H1 (cell line): ENCODE results near the gene FHAD1. TPM values are rescaled to one million over a fixed set of nuclear protein-coding genes. Genes with fewer than 3 reads are reported as not detected.
A peak's percentile ranks its signal among the peaks of the same experiment; 100 is the strongest.

Experiments
- CTCF ChIA-PET: fragments of 300-600 bp; sonication (Branson Sonifier 250); formaldehyde crosslinking; loops from one replicate; lab custom pipeline; 2021; ENCODE audit not compliant: partially characterized antibody; lab: Charles Lee
- POLR2A ChIA-PET: fragments of 300-600 bp; sonication (Branson Sonifier 250); formaldehyde crosslinking; loops from one replicate; lab custom pipeline; 2021; ENCODE audit warnings: inconsistent platforms; ENCODE audit not compliant: partially characterized antibody; lab: Charles Lee
- DNase-seq, 2 experiments: peaks; one replicate each; pipeline versions ENCODE4 v3.0.0 to v3.0.0-alpha.2; 2010 to 2022; ENCODE audit warnings: low spot score in 2 of 2, low read depth in 1 of 2, mixed read lengths in 1 of 2
- FAIRE-seq: peaks from 2 replicates; lab custom pipeline; 2011; peaks lifted over from hg19 to GRCh38; lab: Jason Lieb, UNC
- H2AFZ ChIP-seq: 2 replicates; pipeline ENCODE4 v1.8.1; 2012; ENCODE audit warnings: low read length, inconsistent platforms
- H2AK5ac ChIP-seq: 2 replicates; pipeline ENCODE4 v1.6.1; 2013; ENCODE audit warnings: low read depth, low read length
- H2BK120ac ChIP-seq: replicated peaks from 2 replicates; pipeline ENCODE3; 2013; ENCODE audit warnings: low read depth, low read length, inconsistent platforms
- H2BK12ac ChIP-seq: 2 replicates; pipeline ENCODE4 v1.6.1; 2013; ENCODE audit warnings: low read depth, low read length
- H2BK15ac ChIP-seq: 2 replicates; pipeline ENCODE4 v1.6.1; 2013; ENCODE audit warnings: low read length
- H2BK20ac ChIP-seq: 2 replicates; pipeline ENCODE4 v1.6.1; 2013; ENCODE audit warnings: low read length
- H2BK5ac ChIP-seq: 2 replicates; pipeline ENCODE4 v1.6.1; 2013; ENCODE audit warnings: low read depth, low read length
- H3K14ac ChIP-seq: 2 replicates; pipeline ENCODE4 v1.6.1; 2013; ENCODE audit warnings: inconsistent platforms; ENCODE audit not compliant: insufficient read length
- H3K18ac ChIP-seq: 2 replicates; pipeline ENCODE4 v1.6.1; 2013; ENCODE audit warnings: low read length; ENCODE audit errors: extremely low read depth
- H3K23ac ChIP-seq: 2 replicates; pipeline ENCODE4 v1.6.1; 2013; ENCODE audit warnings: inconsistent platforms; ENCODE audit not compliant: insufficient read length
- H3K23me2 ChIP-seq: 2 replicates; pipeline ENCODE4 v1.6.1; 2013; ENCODE audit warnings: low read depth, low read length
- H3K27ac ChIP-seq: 2 replicates; pipeline ENCODE4 v1.6.1; 2011; ENCODE audit warnings: low read depth, low read length, inconsistent platforms
- H3K27me3 ChIP-seq, 4 experiments: replicated peaks in 1 of 4; 1 replicate in 1 of 4; 2 replicates in 3 of 4; pipeline versions ENCODE4 v1.6.1 to v1.8.1; 2011 to 2013; ENCODE audit warnings: low read length in 3 of 4, mild to moderate bottlenecking in 3 of 4, inconsistent platforms in 2 of 4, mixed read lengths in 2 of 4, moderate library complexity in 1 of 4; ENCODE audit not compliant: control insufficient read depth in 3 of 4, insufficient read depth in 3 of 4; ENCODE audit errors: extremely low read depth in 1 of 4
- H3K36me3 ChIP-seq, 4 experiments: 2 replicates each; pipeline versions ENCODE4 v1.6.1 to v1.8.1; 2011 to 2013; ENCODE audit warnings: mild to moderate bottlenecking in 4 of 4, low read length in 3 of 4, moderate library complexity in 2 of 4, control low read depth in 1 of 4, inconsistent platforms in 1 of 4; ENCODE audit not compliant: insufficient read depth in 4 of 4, control insufficient read depth in 2 of 4
- H3K4ac ChIP-seq: replicated peaks from 2 replicates; pipeline ENCODE3; 2013; ENCODE audit warnings: low read length, low read depth, mixed read lengths, inconsistent platforms; ENCODE audit not compliant: insufficient read length
- H3K4me1 ChIP-seq, 4 experiments: replicated peaks in 1 of 4; 1 replicate in 1 of 4; 2 replicates in 3 of 4; pipeline versions ENCODE4 v1.6.1 to v1.8.1; 2011 to 2013; ENCODE audit warnings: low read length in 3 of 4, inconsistent platforms in 2 of 4, mixed read lengths in 1 of 4; ENCODE audit not compliant: insufficient read depth in 4 of 4, control insufficient read depth in 3 of 4
- H3K4me2 ChIP-seq, 2 experiments: 2 replicates each; pipeline versions ENCODE4 v1.6.1 to v1.8.1; 2011 to 2013; ENCODE audit warnings: low read depth in 2 of 2, low read length in 2 of 2, control low read depth in 1 of 2, inconsistent platforms in 1 of 2, mild to moderate bottlenecking in 1 of 2; ENCODE audit not compliant: insufficient read depth in 1 of 2
- H3K4me3 ChIP-seq, 4 experiments: fragments of 200-600, 300-600 bp in 1 of 4; sonication (generic), shearing (Covaris generic), sonication (Bioruptor Twin) in 1 of 4; 2 replicates each; pipeline versions ENCODE4 v1.5.1 to v1.8.1; 2011 to 2016; ENCODE audit warnings: low read length in 4 of 4, low read depth in 3 of 4, control low read depth in 2 of 4, inconsistent platforms in 2 of 4, mild to moderate bottlenecking in 2 of 4, mixed read lengths in 1 of 4, moderate library complexity in 1 of 4; ENCODE audit not compliant: insufficient read depth in 2 of 4; ENCODE audit errors: extremely low read depth in 1 of 4
- H3K56ac ChIP-seq: replicated peaks from 2 replicates; pipeline ENCODE3; 2013; ENCODE audit warnings: low read depth, mild to moderate bottlenecking, mixed read lengths, low read length, inconsistent platforms; ENCODE audit not compliant: insufficient read length
- H3K79me1 ChIP-seq: 2 replicates; pipeline ENCODE4 v1.6.1; 2013; ENCODE audit warnings: low read depth, low read length, control low read depth
- H3K79me2 ChIP-seq, 2 experiments: 2 replicates each; pipeline versions ENCODE4 v1.6.1 to v1.8.1; 2012 to 2013; ENCODE audit warnings: low read length in 2 of 2, mild to moderate bottlenecking in 2 of 2, inconsistent platforms in 1 of 2; ENCODE audit not compliant: insufficient read depth in 2 of 2, control insufficient read depth in 1 of 2
- H3K9ac ChIP-seq, 4 experiments: replicated peaks in 1 of 4; 1 replicate in 1 of 4; 2 replicates in 3 of 4; pipeline versions ENCODE4 v1.6.1 to v1.8.1; 2011 to 2013; ENCODE audit warnings: low read depth in 3 of 4, low read length in 3 of 4, control low read depth in 2 of 4, mild to moderate bottlenecking in 2 of 4, moderate library complexity in 2 of 4, inconsistent platforms in 1 of 4; ENCODE audit errors: extremely low read depth in 1 of 4
- H3K9me3 ChIP-seq, 2 experiments: 2 replicates each; pipeline versions ENCODE4 v1.6.1 to v1.8.1; 2012 to 2013; ENCODE audit warnings: mild to moderate bottlenecking in 2 of 2, moderate library complexity in 2 of 2, control low read depth in 1 of 2, inconsistent platforms in 1 of 2, low read depth in 1 of 2, low read length in 1 of 2, mixed read lengths in 1 of 2; ENCODE audit not compliant: insufficient read depth in 2 of 2
- H4K20me1 ChIP-seq, 2 experiments: replicated peaks in 1 of 2; 2 replicates each; pipeline versions ENCODE3 to v1.8.1; 2011 to 2013; ENCODE audit warnings: inconsistent platforms in 2 of 2, low read length in 2 of 2, mild to moderate bottlenecking in 1 of 2; ENCODE audit not compliant: insufficient read depth in 2 of 2, control insufficient read depth in 1 of 2
- H4K5ac ChIP-seq: 2 replicates; pipeline ENCODE4 v1.6.1; 2013; ENCODE audit warnings: low read length, low read depth, mixed read lengths, inconsistent platforms; ENCODE audit not compliant: insufficient read length
- H4K8ac ChIP-seq: 2 replicates; pipeline ENCODE4 v1.8.0; 2013; ENCODE audit warnings: mild to moderate bottlenecking, moderate library complexity, low read length, inconsistent platforms; ENCODE audit not compliant: insufficient read depth; ENCODE audit errors: extremely low read depth
- H4K91ac ChIP-seq: replicated peaks from 2 replicates; pipeline ENCODE3; 2013; ENCODE audit warnings: low read length, mixed read lengths, inconsistent platforms; ENCODE audit not compliant: insufficient read length
- CBX5 ChIP-seq: fragments of 300-800, 300-1000 bp; sonication (generic); IDR thresholded peaks from 2 replicates; pipeline ENCODE4 v1.7.1; 2016; ENCODE audit warnings: antibody characterized with exemption, low read length, low read depth
- EP300 ChIP-seq, 2 experiments: IDR thresholded peaks; 1 replicate in 1 of 2; 2 replicates in 1 of 2; pipeline ENCODE4 v1.6.1; 2011 to 2012; ENCODE audit warnings: low read depth in 2 of 2, low read length in 2 of 2, mild to moderate bottlenecking in 2 of 2, borderline replicate concordance in 1 of 2, inconsistent platforms in 1 of 2, moderate library complexity in 1 of 2
- GTF2F1 ChIP-seq: IDR thresholded peaks from 2 replicates; pipeline ENCODE4 v1.6.1; 2012; ENCODE audit warnings: low read depth, low read length, improper control_type of control experiment, borderline replicate concordance
- RAD21 ChIP-seq, 2 experiments: IDR thresholded peaks in 1 of 2; conservative IDR thresholded peaks in 1 of 2; 2 replicates each; pipeline ENCODE4 v1.6.1; 2011; ENCODE audit warnings: low read depth in 2 of 2, low read length in 2 of 2, improper control_type of control experiment in 1 of 2, inconsistent platforms in 1 of 2, mild to moderate bottlenecking in 1 of 2, moderate library complexity in 1 of 2
- SAP30 ChIP-seq: fragments of 300-600 bp; sonication (generic); IDR thresholded peaks from 2 replicates; pipeline ENCODE4 v1.7.1; 2012; ENCODE audit warnings: low read length, moderate library complexity, mild to moderate bottlenecking, inconsistent platforms; ENCODE audit not compliant: insufficient read depth, insufficient replicate concordance
- SIX5 ChIP-seq: IDR thresholded peaks from 2 replicates; pipeline ENCODE4 v1.6.1; 2011; ENCODE audit warnings: mild to moderate bottlenecking, low read depth, low read length
- SUZ12 ChIP-seq: fragments of 200-600 bp; sonication (generic); IDR thresholded peaks from 2 replicates; pipeline ENCODE4 v1.6.1; 2012; ENCODE audit warnings: mild to moderate bottlenecking, inconsistent platforms, low read length, moderate library complexity, mixed read lengths
- TAF1 ChIP-seq: IDR thresholded peaks from 2 replicates; pipeline ENCODE4 v1.6.1; 2011; ENCODE audit warnings: mild to moderate bottlenecking, low read depth, low read length
- TCF12 ChIP-seq: IDR thresholded peaks from 2 replicates; pipeline ENCODE4 v1.6.1; 2011; ENCODE audit warnings: low read depth, mild to moderate bottlenecking, low read length
- WGBS, 2 experiments: shearing (Covaris generic) in 1 of 2; methylation state at CpG; one replicate each; pipeline versions ENCODE4 v1.1.6 to v1.1.7; 2013 to 2015; ENCODE audit warnings: low lambda C conversion rate in 2 of 2, mixed read lengths in 2 of 2, inconsistent platforms in 1 of 2, low coverage in 1 of 2, missing lambda C conversion rate in 1 of 2; ENCODE audit not compliant: insufficient replicate concordance in 2 of 2, insufficient coverage in 1 of 2, insufficient read length in 1 of 2; ENCODE audit errors: extremely low coverage in 1 of 2, missing lambda C conversion rate in 1 of 2; 5-methylcytosine and 5-hydroxymethylcytosine counted together
- polyA plus RNA-seq, 7 experiments: library from polyadenylated mRNA; depleted of rRNA in 3 of 7; stranded (reverse) in 5 of 7; unstranded in 2 of 7; fragments of >200 nt in 5 of 7; fragments of 200-250 nt in 2 of 7; gene quantifications; 1 replicate in 5 of 7; 2 replicates in 1 of 7; 4 replicates in 1 of 7; pipeline versions ENCODE4 v1.2.1 to v1.2.3, GENCODE V29; 2011 to 2013; ENCODE audit warnings: missing spikeins in 2 of 7, mixed read lengths in 2 of 7
- total RNA-seq: library from RNA; stranded (reverse); fragmentation: NEBNext Ultra II Directional; extraction: Animal tissue kit (Norgen Biotek cat#: 25700); gene quantifications from 2 replicates; pipeline ENCODE4 v1.2.1, GENCODE V29; 2021
- TF ChIP-seq, protein P1 (sequence below): IDR thresholded peaks from 2 replicates; pipeline ENCODE4 v1.6.1; 2011; ENCODE audit warnings: low read depth, mild to moderate bottlenecking, low read length; ENCODE audit not compliant: insufficient read depth

FHAD1 gene
- total and polyA plus RNA-seq, 2 of the 8 experiments (the other 6 are each of a cell fraction or from before 2014, with no cell fraction given) = 0.39 to 0.69 TPM

GRCh38 chr1:15401391-15402055, 154.5 kb downstream of the FHAD1 start:
- Histone ChIP-seq H4K91ac (no peak overlapping the region), H3K79me1 (no peaks in the 10 kb centered on the region), H3K36me3 (no peaks in the 10 kb centered on the region), H3K14ac (no peak overlapping the region), H3K27me3 (no peaks in the 10 kb centered on the region; a peak in 2 of 7 replicates), H3K4me3 (no peak overlapping the region), H3K4me1 (no peaks in the 10 kb centered on the region), H3K56ac (no peak overlapping the region), H3K23ac (no peak overlapping the region), H2AFZ (no peak overlapping the region), H3K9ac (no peak overlapping the region), H2BK120ac (no peak overlapping the region), H2BK15ac (no peak overlapping the region), H4K8ac (no peak overlapping the region), H3K27ac (no peak overlapping the region), H3K18ac (no peak overlapping the region), H3K4me2 (no peak overlapping the region), H3K79me2 (no peaks in the 10 kb centered on the region), H3K23me2 (no peaks in the 10 kb centered on the region), H4K5ac (no peak overlapping the region), H2BK20ac (no peak overlapping the region), H2AK5ac (0 out of 2 replicates have a peak overlapping the region, but pooled peaks have one; percentile 39), H4K20me1 (no peaks in the 10 kb centered on the region), H2BK12ac (no peak overlapping the region; the same call in 1 of the 2 replicates), H2BK5ac (no peak overlapping the region), H3K9me3 (peaks cover 0 to 9% of the 10 kb centered on the region in 2 experiments; a peak in 2 of 4 replicates), H3K4ac (no peak overlapping the region)
- FAIRE-seq = no peak
- TF ChIP-seq EP300 (IDR thresholded peaks at IDR 0.05; ENCODE audit: borderline replicate concordance in 1 of 2, low read depth in 2 of 2, low read length in 2 of 2) (no peak), SAP30 (no peak), GTF2F1 (no peak), RAD21 (IDR thresholded peaks at IDR 0.05 in 1 of 2, conservative IDR thresholded peaks at IDR 0.05 in 1 of 2; ENCODE audit: low read depth in 2 of 2, low read length in 2 of 2) (no peak), SUZ12 (no peak), TAF1 (no peak), CBX5 (no peak), TCF12 (no peak), SIX5 (no peak)
- TF ChIP-seq, protein P1, sequence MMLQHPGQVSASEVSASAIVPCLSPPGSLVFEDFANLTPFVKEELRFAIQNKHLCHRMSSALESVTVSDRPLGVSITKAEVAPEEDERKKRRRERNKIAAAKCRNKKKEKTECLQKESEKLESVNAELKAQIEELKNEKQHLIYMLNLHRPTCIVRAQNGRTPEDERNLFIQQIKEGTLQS = no peak
- WGBS, 2 experiments = 91% methylated on average over 7 of the region's 7 CpGs; no CpG with 5 or more reads in 1 of the 2 experiments
- DNase-seq = no peak
- CTCF ChIA-PET = interaction anchor here (0.8 to 3.8 kb wide), 6 partner anchors 11 to 79 kb away, joined by 3 to 11 read pairs (median 3); no protein-coding TSS in a partner anchor
- POLR2A ChIA-PET = interaction anchor here (1.7 kb wide), 1 partner anchor 17 kb away, joined by 3 read pairs; no protein-coding TSS in a partner anchor
